NAMALWA (cell line): ENCODE results near the gene MINDY4.

Experiments
- DNase-seq: peaks from one replicate; pipeline ENCODE4 v3.0.0-alpha.2; 2015; ENCODE audit warnings: low spot score

MINDY4 gene

GRCh38 chr7:30743371-30744074 is 27.7 kb upstream of the MINDY4 start:
- DNase-seq: no peak

GRCh38 chr7:30744075-30744417 is 27.2 kb upstream of the MINDY4 start:
- no peak for DNase-seq

- no peak for DNase-seq
Observed at GRCh38 chr7:30745261-30745941, 25.8 kb upstream of the MINDY4 start.

- DNase-seq: no peak
Observed at GRCh38 chr7:30750010-30750409, 21.2 kb upstream of the MINDY4 start.

GRCh38 chr7:30750683-30751650 is 20.2 kb upstream of the MINDY4 start:
- DNase-seq: no peak

- DNase-seq: no peak
Observed at GRCh38 chr7:30751696-30752273, 19.4 kb upstream of the MINDY4 start, which contains the start of gene INMT. INMT (plus strand) TSS chr7:30752135; CDS start chr7:30752151, 16 bp downstream.

GRCh38 chr7:30752484-30752883 is 18.7 kb upstream of the MINDY4 start:
- no peak for DNase-seq

GRCh38 chr7:30752979-30753378 is 18.2 kb upstream of the MINDY4 start:
- DNase-seq: no peak

GRCh38 chr7:30754315-30754877 is 16.8 kb upstream of the MINDY4 start:
- DNase-seq: no peak

GRCh38 chr7:30755384-30756154 is 15.6 kb upstream of the MINDY4 start:
- DNase-seq: no peak

- DNase-seq: no peak
Observed at GRCh38 chr7:30757342-30757692, 13.9 kb upstream of the MINDY4 start.

- DNase-seq: no peak
Observed at GRCh38 chr7:30760514-30761213, 10.6 kb upstream of the MINDY4 start.

GRCh38 chr7:30761214-30762156 is 9.7 kb upstream of the MINDY4 start:
- DNase-seq: no peak

- no peak for DNase-seq
Observed at GRCh38 chr7:30764030-30764975, 6.9 kb upstream of the MINDY4 start.

GRCh38 chr7:30765408-30765807 is 5.8 kb upstream of the MINDY4 start:
- no peak for DNase-seq

- no peak for DNase-seq
Observed at GRCh38 chr7:30770845-30771173, 408 bp upstream of the MINDY4 start.

GRCh38 chr7:30771880-30772425 is 736 bp downstream of the MINDY4 start:
- DNase-seq: peak; percentile 40

- no peak for DNase-seq
Observed at GRCh38 chr7:30772984-30773383, 1.8 kb downstream of the MINDY4 start.
